PC-9 (cell line): Measurements from ENCODE around the gene CACNA1B.

Experiments
- EZH2 ChIP-seq: fragments of 200-600 bp; sonication (generic); IDR thresholded peaks from 2 replicates; pipeline ENCODE4 v1.8.0; 2017; ENCODE audit warnings: antibody characterized with exemption, low read depth
- TF ChIP-seq, protein P1 (sequence below): fragments of 200-600 bp; sonication (generic); conservative IDR thresholded peaks from 2 replicates; pipeline ENCODE4 v1.6.1; 2017; ENCODE audit warnings: mixed run types, antibody characterized with exemption, mild to moderate bottlenecking, moderate library complexity

DNA sequence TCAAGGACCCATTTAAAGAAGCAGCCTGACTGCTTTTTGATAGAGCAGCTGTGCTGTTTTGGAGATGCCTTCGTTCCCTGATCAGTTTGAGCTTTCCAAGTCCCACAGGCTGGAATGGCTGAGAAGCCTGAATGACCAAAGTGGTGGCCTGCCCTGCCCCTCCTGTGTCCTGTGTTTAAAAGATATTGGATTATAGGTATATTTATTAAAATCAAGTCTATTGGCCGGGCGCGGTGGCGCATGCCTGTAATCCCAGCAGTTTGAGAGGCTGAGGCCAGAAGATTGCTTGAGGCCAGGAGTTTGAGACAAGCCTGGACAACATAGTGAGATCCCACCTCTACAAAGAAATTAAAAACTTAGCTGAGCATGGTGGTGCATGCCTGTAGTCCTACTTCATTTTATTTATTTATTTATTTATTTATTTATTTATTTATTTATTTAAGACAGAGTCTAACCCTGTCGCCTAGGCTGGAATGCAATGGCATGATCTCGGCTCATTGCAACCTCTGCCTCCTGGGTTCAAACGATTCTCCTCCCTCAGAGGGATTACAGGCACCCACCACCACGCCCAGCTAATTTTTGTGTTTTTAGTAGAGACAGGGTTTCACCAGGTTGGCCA is 87.7 kb downstream of the CACNA1B start:
- TF ChIP-seq, protein P1, sequence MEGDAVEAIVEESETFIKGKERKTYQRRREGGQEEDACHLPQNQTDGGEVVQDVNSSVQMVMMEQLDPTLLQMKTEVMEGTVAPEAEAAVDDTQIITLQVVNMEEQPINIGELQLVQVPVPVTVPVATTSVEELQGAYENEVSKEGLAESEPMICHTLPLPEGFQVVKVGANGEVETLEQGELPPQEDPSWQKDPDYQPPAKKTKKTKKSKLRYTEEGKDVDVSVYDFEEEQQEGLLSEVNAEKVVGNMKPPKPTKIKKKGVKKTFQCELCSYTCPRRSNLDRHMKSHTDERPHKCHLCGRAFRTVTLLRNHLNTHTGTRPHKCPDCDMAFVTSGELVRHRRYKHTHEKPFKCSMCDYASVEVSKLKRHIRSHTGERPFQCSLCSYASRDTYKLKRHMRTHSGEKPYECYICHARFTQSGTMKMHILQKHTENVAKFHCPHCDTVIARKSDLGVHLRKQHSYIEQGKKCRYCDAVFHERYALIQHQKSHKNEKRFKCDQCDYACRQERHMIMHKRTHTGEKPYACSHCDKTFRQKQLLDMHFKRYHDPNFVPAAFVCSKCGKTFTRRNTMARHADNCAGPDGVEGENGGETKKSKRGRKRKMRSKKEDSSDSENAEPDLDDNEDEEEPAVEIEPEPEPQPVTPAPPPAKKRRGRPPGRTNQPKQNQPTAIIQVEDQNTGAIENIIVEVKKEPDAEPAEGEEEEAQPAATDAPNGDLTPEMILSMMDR: no peak
- TF ChIP-seq EZH2: no peak
